Astrocyte of the spinal cord (primary cell): ENCODE results near the gene PCBP3.

ENCODE experiments used
- DNase-seq: peaks from one replicate; pipeline ENCODE4 v3.0.0; 2011; ENCODE audit warnings: low read depth, low spot score
- H3K4me3 ChIP-seq: 2 replicates; pipeline ENCODE4 v1.5.1; 2011; ENCODE audit warnings: low read depth, mild to moderate bottlenecking, low read length, moderate library complexity
- CTCF ChIP-seq: IDR thresholded peaks from 2 replicates; pipeline ENCODE4 v1.5.1; 2012; ENCODE audit warnings: low read depth, mild to moderate bottlenecking, low read length, inconsistent platforms
- in situ Hi-C: cut with HindIII; loops from 2 replicates; pipeline ENCODE4 v1.10.0; 2017; ENCODE audit warnings: low sequenced_read_pairs

PCBP3 gene

GRCh38 chr21:45774291-45774690 is 130.8 kb downstream of the PCBP3 start:
- DNase-seq, result no peak
- H3K4me3 ChIP-seq, result no peak overlapping the region
- TF ChIP-seq CTCF, result no peak
- in situ Hi-C loops, result no loop called here

GRCh38 chr21:45776971-45777370 is 133.4 kb downstream of the PCBP3 start:
- in situ Hi-C loops, result no loop called here
- DNase-seq, result no peak
- no peak overlapping the region for H3K4me3 ChIP-seq
- no peak for TF ChIP-seq CTCF

GRCh38 chr21:45778686-45779085 is 135.2 kb downstream of the PCBP3 start:
- TF ChIP-seq CTCF, result no peak
- in situ Hi-C loops, result no loop called here
- no peak for DNase-seq
- no peak overlapping the region for H3K4me3 ChIP-seq

GRCh38 chr21:45779226-45779625 is 135.7 kb downstream of the PCBP3 start:
- DNase-seq, result no peak
- no peak for TF ChIP-seq CTCF
- H3K4me3 ChIP-seq, result no peak overlapping the region
- in situ Hi-C loops, result no loop called here

GRCh38 chr21:45780647-45781046 is 137.1 kb downstream of the PCBP3 start:
- no peak overlapping the region for H3K4me3 ChIP-seq
- in situ Hi-C loops, result no loop called here
- DNase-seq, result no peak
- no peak for TF ChIP-seq CTCF

GRCh38 chr21:45781741-45782140 is 138.2 kb downstream of the PCBP3 start:
- H3K4me3 ChIP-seq, result no peak overlapping the region
- in situ Hi-C loops, result no loop called here
- TF ChIP-seq CTCF, result no peak
- DNase-seq, result no peak

GRCh38 chr21:45786660-45787059 is 143.1 kb downstream of the PCBP3 start:
- in situ Hi-C loops, result no loop called here
- no peak for DNase-seq
- H3K4me3 ChIP-seq, result no peak overlapping the region
- TF ChIP-seq CTCF, result no peak
